BE2C (cell line): Measurements from ENCODE around the gene CEP85.

ENCODE experiments used
- DNase-seq: peaks from one replicate; pipeline ENCODE4 v3.0.0-alpha.2; 2020
- H3K27me3 ChIP-seq: fragments of 250-450 bp; sonication (Bioruptor Pico); 2 replicates; pipeline ENCODE4 v1.5.1; 2020; ENCODE audit warnings: mild to moderate bottlenecking
- H3K36me3 ChIP-seq: fragments of 250-450 bp; sonication (Bioruptor Pico); 2 replicates; pipeline ENCODE4 v1.5.1; 2020; ENCODE audit warnings: mild to moderate bottlenecking
- H3K4me1 ChIP-seq: fragments of 250-450 bp; sonication (Bioruptor Pico); 2 replicates; pipeline ENCODE4 v1.5.1; 2020
- H3K4me3 ChIP-seq: 2 replicates; pipeline ENCODE4 v1.5.1; 2011; ENCODE audit warnings: low read depth, low read length
- H3K9me3 ChIP-seq: fragments of 250-450 bp; sonication (Bioruptor Pico); 2 replicates; pipeline ENCODE4 v1.5.1; 2020
- CTCF ChIP-seq: IDR thresholded peaks from 2 replicates; pipeline ENCODE4 v1.5.1; 2012; ENCODE audit warnings: mild to moderate bottlenecking, low read depth, low read length

The CEP85 gene

GRCh38 chr1:26295194-26296138, 61.5 kb downstream of the CEP85 start:
- DNase-seq, result no peak
- H3K4me1 ChIP-seq, result no peaks in the 10 kb centered on the region
- no peaks in the 10 kb centered on the region for H3K36me3 ChIP-seq
- H3K9me3 ChIP-seq, result no peaks in the 10 kb centered on the region
- TF ChIP-seq CTCF, result no peak
- no peaks in the 10 kb centered on the region for H3K27me3 ChIP-seq
- no peak overlapping the region for H3K4me3 ChIP-seq

DNA sequence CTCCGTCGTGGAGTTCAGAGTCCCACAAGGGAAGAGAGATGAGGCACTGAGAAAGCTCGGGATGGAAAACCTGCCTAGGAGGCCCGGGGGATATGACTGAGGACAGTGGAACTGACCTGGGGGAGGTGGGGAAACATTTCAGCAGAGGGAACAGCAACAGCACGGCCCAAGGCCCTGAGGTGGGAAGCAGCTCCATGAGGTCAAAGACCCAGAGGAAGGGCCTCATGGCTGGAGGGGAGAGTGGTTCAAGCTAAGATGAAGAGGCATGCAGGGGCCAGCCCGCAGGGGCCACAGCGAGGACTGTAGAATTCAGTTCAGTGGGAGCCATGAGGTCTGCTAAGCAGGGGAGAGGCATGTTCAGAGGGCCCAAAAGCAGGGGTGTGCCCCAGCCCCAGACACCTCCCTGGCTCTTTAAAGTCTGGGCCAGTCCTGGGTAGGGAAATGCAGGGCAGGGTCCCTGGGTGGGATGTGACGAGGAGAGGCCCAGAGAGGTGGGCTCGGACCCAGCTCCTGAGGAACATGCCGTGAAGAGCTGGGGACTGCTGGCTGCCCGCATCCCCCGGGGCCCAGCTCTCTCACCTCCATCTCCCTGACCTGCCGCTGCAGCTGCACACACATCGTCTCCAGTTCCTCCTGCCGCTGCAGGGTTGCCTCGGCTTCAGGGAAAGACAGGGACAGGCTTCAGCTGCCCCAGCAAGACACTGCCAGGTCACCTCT, 62.5 kb downstream of the CEP85 start:
- no peak for TF ChIP-seq CTCF
- H3K36me3 ChIP-seq, result no peaks in the 10 kb centered on the region
- no peaks in the 10 kb centered on the region for H3K4me1 ChIP-seq
- H3K27me3 ChIP-seq, result no peaks in the 10 kb centered on the region
- no peak for DNase-seq
- no peaks in the 10 kb centered on the region for H3K9me3 ChIP-seq
- no peak overlapping the region for H3K4me3 ChIP-seq

- TF ChIP-seq CTCF, result no peak
- Histone ChIP-seq H3K36me3 (no peaks in the 10 kb centered on the region), H3K4me1 (no peaks in the 10 kb centered on the region), H3K27me3 (no peaks in the 10 kb centered on the region), H3K9me3 (no peaks in the 10 kb centered on the region), H3K4me3 (no peak overlapping the region)
- DNase-seq, result no peak
These were observed 63.2 kb downstream of the CEP85 start for GRCh38 chr1:26297057-26297790.

- H3K4me1 ChIP-seq, result no peaks in the 10 kb centered on the region
- no peaks in the 10 kb centered on the region for H3K9me3 ChIP-seq
- no peak for TF ChIP-seq CTCF
These were observed 63.8 kb downstream of the CEP85 start for GRCh38 chr1:26297791-26298124.

DNA sequence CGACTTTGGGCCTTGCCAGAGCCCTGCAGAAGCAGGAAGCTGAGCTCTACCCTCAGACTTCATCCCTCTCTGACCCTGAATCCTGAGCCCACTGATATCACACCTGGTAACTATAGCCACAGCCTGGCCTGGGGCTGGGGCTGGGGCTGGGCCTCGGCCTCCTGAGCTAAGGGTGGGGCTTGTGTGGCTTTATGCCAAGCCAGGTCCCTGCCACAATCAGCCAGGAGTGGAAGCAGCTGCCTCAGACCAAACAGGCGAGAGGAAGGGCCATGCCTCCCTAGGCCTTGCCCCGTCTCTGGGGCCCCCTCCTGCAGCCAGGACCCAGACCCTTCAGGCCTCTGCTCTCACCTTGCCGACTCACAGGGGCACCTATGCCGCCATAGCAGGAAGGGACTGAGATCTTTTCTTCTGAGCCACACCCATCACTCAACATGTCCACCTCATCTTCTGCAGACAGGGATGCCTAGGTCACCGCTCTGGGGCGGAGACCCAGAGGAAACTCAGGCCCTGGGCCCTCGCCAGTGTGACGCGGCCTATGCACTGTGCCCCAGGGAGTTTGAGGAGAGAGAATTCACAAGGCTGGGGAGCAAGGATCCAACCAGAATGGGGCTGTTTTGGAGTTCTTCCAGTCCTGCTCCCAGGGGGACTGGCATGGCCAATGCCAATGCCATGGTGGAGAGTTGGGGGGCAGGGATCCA, 66.7 kb downstream of the CEP85 start:
- no peak for DNase-seq
- H3K9me3 ChIP-seq, result no peaks in the 10 kb centered on the region
- no peak overlapping the region for H3K4me3 ChIP-seq
- H3K4me1 ChIP-seq, result no peaks in the 10 kb centered on the region
- no peaks in the 10 kb centered on the region for H3K27me3 ChIP-seq
- H3K36me3 ChIP-seq, result no peaks in the 10 kb centered on the region
- TF ChIP-seq CTCF, result no peak

More at GRCh38 chr1:26297791-26298124, 63.8 kb downstream of the CEP85 start:
- Histone ChIP-seq H3K36me3 (no peaks in the 10 kb centered on the region), H3K4me3 (no peak overlapping the region), H3K27me3 (no peaks in the 10 kb centered on the region)
- DNase-seq, result no peak
